Rectal smooth muscle tissue (tissue), 1 donor: ENCODE measurements around the gene DOCK4.

ENCODE experiments used
- H3K27ac ChIP-seq: one replicate; pipeline ENCODE4 v1.7.0; 2013; ENCODE audit warnings: low read depth, low read length, inconsistent platforms
- H3K27me3 ChIP-seq: one replicate; pipeline ENCODE4 v1.7.0; 2013; ENCODE audit warnings: low read length; ENCODE audit not compliant: control insufficient read depth, insufficient read depth
- H3K36me3 ChIP-seq: one replicate; pipeline ENCODE4 v1.7.0; 2013; ENCODE audit warnings: low read length; ENCODE audit not compliant: control insufficient read depth, insufficient read depth
- H3K4me1 ChIP-seq: one replicate; pipeline ENCODE4 v1.7.0; 2013; ENCODE audit warnings: low read length; ENCODE audit not compliant: control insufficient read depth, insufficient read depth
- H3K4me3 ChIP-seq: one replicate; pipeline ENCODE4 v1.7.0; 2013; ENCODE audit warnings: low read length
- H3K9ac ChIP-seq: one replicate; pipeline ENCODE4 v1.7.0; 2013; ENCODE audit warnings: low read length

The DOCK4 gene

GRCh38 chr7:112144284-112145059 is 61.7 kb downstream of the DOCK4 start:
- H3K4me1 ChIP-seq, result peaks cover 3% of the 10 kb centered on the region
- H3K27me3 ChIP-seq, result no peaks in the 10 kb centered on the region
- H3K9ac ChIP-seq, result no peak overlapping the region
- H3K4me3 ChIP-seq, result no peak overlapping the region
- H3K36me3 ChIP-seq, result no peaks in the 10 kb centered on the region
- no peak overlapping the region for H3K27ac ChIP-seq

- H3K36me3 ChIP-seq, result no peaks in the 10 kb centered on the region
- H3K27ac ChIP-seq, result no peak overlapping the region
- H3K4me3 ChIP-seq, result no peak overlapping the region
- no peak overlapping the region for H3K9ac ChIP-seq
- H3K4me1 ChIP-seq, result peaks cover 3% of the 10 kb centered on the region
- no peaks in the 10 kb centered on the region for H3K27me3 ChIP-seq
Measured at GRCh38 chr7:112143582-112143981, 62.6 kb downstream of the DOCK4 start.

- Histone ChIP-seq H3K4me3 (no peak overlapping the region), H3K9ac (no peak overlapping the region), H3K27me3 (no peaks in the 10 kb centered on the region), H3K4me1 (peaks cover 3% of the 10 kb centered on the region), H3K27ac (no peak overlapping the region), H3K36me3 (no peaks in the 10 kb centered on the region)
Measured at GRCh38 chr7:112143136-112143535, 63.1 kb downstream of the DOCK4 start.

GRCh38 chr7:112140600-112140999 is 65.6 kb downstream of the DOCK4 start:
- Histone ChIP-seq H3K9ac (no peak overlapping the region), H3K4me1 (peaks cover 11% of the 10 kb centered on the region), H3K27ac (no peak overlapping the region), H3K27me3 (no peaks in the 10 kb centered on the region), H3K4me3 (no peak overlapping the region), H3K36me3 (no peaks in the 10 kb centered on the region)

- H3K4me1 ChIP-seq, result peaks cover 11% of the 10 kb centered on the region
- no peaks in the 10 kb centered on the region for H3K36me3 ChIP-seq
- no peak overlapping the region for H3K27ac ChIP-seq
- no peaks in the 10 kb centered on the region for H3K27me3 ChIP-seq
- H3K9ac ChIP-seq, result no peak overlapping the region
- H3K4me3 ChIP-seq, result no peak overlapping the region
Measured at GRCh38 chr7:112138938-112139337, 67.3 kb downstream of the DOCK4 start.

- no peak overlapping the region for H3K4me3 ChIP-seq
- H3K27ac ChIP-seq, result no peak overlapping the region
- H3K36me3 ChIP-seq, result no peaks in the 10 kb centered on the region
- H3K27me3 ChIP-seq, result no peaks in the 10 kb centered on the region
- H3K4me1 ChIP-seq, result peaks cover 9% of the 10 kb centered on the region
- no peak overlapping the region for H3K9ac ChIP-seq
Measured at GRCh38 chr7:112138325-112138852, 67.8 kb downstream of the DOCK4 start.

GRCh38 chr7:112137141-112138101 is 68.8 kb downstream of the DOCK4 start:
- Histone ChIP-seq H3K27me3 (no peaks in the 10 kb centered on the region), H3K4me1 (peaks cover 9% of the 10 kb centered on the region), H3K27ac (no peak overlapping the region), H3K36me3 (no peaks in the 10 kb centered on the region), H3K4me3 (no peak overlapping the region), H3K9ac (no peak overlapping the region)

- Histone ChIP-seq H3K9ac (no peak overlapping the region), H3K27ac (no peak overlapping the region), H3K27me3 (no peaks in the 10 kb centered on the region), H3K36me3 (no peaks in the 10 kb centered on the region), H3K4me1 (peaks cover 9% of the 10 kb centered on the region), H3K4me3 (no peak overlapping the region)
Measured at GRCh38 chr7:112136271-112137008, 69.8 kb downstream of the DOCK4 start.

- H3K9ac ChIP-seq, result no peak overlapping the region
- H3K36me3 ChIP-seq, result no peaks in the 10 kb centered on the region
- no peak overlapping the region for H3K4me3 ChIP-seq
- H3K4me1 ChIP-seq, result peaks cover 12% of the 10 kb centered on the region
- H3K27ac ChIP-seq, result no peak overlapping the region
- no peaks in the 10 kb centered on the region for H3K27me3 ChIP-seq
Measured at GRCh38 chr7:112135815-112136214, 70.4 kb downstream of the DOCK4 start.

- Histone ChIP-seq H3K27ac (no peak overlapping the region), H3K36me3 (no peaks in the 10 kb centered on the region), H3K27me3 (no peaks in the 10 kb centered on the region), H3K4me1 (peaks cover 15% of the 10 kb centered on the region), H3K4me3 (no peak overlapping the region), H3K9ac (no peak overlapping the region)
Measured at GRCh38 chr7:112134039-112134438, 72.2 kb downstream of the DOCK4 start.

GRCh38 chr7:112133328-112133727 is 72.9 kb downstream of the DOCK4 start:
- peaks cover 15% of the 10 kb centered on the region for H3K4me1 ChIP-seq
- H3K36me3 ChIP-seq, result no peaks in the 10 kb centered on the region
- H3K9ac ChIP-seq, result no peak overlapping the region

More at GRCh38 chr7:112133328-112133727, 72.9 kb downstream of the DOCK4 start:
- no peak overlapping the region for H3K27ac ChIP-seq
- H3K27me3 ChIP-seq, result no peaks in the 10 kb centered on the region
- H3K4me3 ChIP-seq, result no peak overlapping the region
